Stimulated activated CD8-positive, alpha-beta memory T cell treated with anti-CD3 and anti-CD28 coated beads, Interleukin-7, amount 100 ng/mL, for 48 hours (primary cell): ENCODE results near the gene GCK.
"Not testable (repeated sequence)": the region's sequence is repeated elsewhere in the genome, so short reads cannot be mapped to it uniquely, and the experiment has no call there.

ENCODE experiments used
- DNase-seq, 2 donors: peaks; one replicate each; pipeline ENCODE4 v3.0.0-alpha.2; 2020; ENCODE audit warnings: low read depth in 1 of 2; ENCODE audit errors: extremely low read depth in 1 of 2

Gene GCK

DNA sequence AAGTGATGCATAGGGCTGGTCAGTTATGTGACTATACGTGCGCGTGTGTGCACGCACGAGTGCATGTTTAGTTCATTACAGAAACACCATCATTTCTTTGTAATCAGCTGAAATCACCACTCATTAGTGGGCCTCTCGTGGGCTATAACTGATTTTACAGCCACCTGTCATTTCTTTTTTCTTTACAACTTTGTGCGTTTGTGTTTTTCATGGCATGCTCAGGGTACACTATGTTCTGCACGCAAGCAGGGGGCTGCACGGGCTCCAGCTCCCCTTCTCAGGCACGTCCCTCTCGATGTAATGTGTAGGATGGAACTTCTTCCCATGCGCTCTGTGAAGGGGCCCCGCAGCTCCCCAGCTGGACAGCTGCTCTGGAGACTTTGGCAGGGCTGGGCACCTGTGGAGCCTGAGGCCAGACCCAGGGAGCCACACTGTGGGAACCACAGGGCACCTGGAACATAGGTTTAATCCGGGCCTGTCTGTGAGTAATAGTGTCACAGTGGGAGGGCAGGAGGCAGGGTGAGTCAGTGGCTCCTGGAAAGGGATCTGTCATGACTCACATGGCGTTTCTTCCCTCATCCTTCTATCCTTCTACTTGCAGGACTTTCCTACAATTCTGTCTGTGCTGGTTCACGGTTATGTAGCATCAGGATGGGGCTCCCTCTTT is 4.9 kb downstream of the GCK start:
- DNase-seq, result no peak

DNA sequence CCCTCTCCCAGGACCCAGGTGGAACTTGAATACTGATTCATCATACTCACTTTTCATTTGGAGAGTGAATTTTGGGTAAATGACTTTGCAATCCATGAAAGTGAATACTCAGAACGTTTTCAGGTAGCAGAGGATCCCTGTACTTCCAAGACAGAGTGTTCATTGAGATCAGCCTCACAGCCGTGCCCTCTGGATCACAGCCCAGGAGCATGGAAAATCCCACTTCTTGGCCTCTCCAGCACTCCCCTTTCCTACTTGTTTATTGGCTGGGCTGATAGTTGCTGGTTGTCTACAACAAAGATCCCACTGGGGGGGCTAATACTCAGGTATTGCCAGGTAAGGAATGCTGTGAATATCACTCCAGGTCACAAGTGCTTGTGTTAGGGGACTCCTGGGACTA is 5.9 kb downstream of the GCK start:
- DNase-seq, result no peak

DNA sequence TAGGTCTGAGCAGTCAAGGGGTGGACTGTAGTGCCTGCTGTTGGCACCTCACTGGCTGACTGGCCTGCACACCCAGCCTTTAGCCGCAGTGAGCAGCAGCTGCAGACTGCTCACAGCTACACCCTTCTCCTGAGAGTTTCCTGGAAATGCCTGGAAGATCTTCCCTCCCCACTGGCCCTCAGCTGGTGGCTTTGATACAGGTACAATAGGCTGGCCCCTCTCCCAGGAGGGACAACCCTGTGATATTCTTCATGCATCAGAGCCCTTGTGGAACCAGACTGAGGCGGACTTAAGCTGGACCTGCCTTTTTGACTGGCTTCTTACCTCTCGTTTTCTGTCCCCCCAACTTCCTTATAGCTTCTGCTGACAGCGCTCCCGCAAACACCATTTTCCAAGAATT is 6.4 kb downstream of the GCK start:
- no peak for DNase-seq

DNA sequence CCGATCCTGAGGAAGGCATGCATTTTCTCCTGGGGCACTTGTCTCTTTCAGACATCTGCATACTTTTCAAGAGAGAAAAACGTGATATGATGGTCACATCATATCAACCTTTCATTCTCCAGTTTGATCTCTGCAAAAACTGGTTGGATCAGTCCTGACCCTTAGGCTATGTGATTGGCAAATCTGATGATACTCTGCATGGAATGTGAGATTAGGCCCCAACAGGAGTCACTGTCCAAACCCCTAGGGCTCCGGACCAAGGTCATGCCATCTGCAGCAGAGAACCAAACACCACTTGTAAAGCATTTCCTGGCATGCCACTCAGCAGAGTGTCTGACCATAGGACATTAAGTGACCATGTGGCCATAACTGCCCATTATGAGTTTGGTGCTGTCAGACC is 8.6 kb downstream of the GCK start:
- no peak for DNase-seq

DNA sequence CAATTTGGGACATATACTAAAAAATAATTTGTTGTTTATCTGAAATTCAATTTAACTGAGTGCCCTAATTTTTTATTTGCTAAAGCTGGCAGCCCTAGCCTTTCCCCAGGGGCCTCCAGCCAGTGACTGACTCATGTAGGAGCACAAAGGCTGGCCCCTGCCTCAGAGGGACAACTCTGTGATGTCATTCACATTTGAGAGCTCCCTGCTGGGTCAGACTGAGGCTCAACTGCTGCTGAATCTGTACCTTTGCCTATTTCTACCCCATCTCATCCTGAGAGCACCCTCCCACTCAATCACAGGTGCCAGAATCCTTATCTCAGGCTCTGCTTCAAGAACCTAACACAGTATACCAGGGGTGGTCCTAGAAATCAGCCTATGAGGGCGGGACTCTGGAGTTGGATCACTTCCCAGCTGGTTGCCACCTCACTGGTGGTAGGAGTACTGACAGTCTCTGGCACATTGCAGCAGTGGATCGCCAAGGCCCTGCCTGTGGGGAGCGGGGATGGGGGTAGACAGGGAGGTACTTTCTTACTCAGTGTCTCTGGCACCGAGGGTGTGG is 11.6 kb downstream of the GCK start:
- no peak for DNase-seq

DNA sequence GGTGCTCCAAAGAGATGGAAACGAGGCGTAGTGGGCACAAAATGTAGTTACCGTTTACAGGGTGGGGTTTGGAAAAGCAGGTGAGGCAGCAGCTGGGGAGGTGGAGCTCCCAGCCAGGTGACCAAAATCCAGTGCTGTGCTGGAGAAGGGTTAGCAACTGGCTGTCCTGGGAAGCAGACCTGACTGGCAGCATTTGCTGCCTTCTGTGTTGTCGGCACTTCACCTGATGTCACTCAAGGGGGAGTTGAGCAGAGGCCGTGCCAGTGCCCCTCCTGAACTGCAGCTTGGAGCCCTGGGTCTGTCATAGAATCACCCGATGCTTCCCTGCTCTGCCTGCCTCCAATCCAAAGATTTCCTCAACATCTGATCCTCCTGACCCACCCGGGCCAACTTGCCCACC is 12.8 kb downstream of the GCK start:
- no peak for DNase-seq

DNA sequence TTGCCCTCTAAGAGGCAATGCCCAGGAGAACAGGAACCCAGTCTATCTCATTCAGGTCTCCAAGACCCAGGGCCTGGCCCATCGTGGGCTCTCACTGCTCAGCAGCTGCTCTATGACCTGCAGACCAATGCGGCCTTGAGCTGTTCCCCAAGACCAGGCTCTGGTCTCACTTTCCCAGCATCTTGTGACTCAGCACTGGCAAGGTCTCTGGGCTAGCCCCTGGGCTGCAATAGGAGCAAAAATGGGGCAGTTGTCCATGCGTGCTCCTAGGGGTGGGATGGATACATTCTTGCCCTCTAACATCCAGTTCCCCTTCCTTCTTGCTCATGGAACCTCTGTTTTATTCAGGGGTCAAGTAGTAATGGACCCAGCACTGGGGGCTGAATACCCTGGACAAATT is 13.5 kb downstream of the GCK start:
- no peak for DNase-seq

DNA sequence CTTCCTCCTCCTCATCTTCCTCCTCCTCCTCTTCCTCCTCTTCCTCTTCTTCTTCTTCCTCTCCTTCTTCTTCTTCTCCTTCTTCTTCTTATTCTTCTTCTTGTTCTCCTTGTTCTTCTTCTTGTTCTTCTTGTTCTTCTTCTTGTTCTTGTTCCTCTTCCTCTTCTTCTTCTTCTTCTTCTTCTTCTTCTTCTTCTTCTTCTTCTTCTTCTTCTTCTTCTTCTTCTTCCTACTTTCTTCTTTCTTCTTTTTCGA is 14.6 kb downstream of the GCK start:
- not testable (repeated sequence) for DNase-seq

DNA sequence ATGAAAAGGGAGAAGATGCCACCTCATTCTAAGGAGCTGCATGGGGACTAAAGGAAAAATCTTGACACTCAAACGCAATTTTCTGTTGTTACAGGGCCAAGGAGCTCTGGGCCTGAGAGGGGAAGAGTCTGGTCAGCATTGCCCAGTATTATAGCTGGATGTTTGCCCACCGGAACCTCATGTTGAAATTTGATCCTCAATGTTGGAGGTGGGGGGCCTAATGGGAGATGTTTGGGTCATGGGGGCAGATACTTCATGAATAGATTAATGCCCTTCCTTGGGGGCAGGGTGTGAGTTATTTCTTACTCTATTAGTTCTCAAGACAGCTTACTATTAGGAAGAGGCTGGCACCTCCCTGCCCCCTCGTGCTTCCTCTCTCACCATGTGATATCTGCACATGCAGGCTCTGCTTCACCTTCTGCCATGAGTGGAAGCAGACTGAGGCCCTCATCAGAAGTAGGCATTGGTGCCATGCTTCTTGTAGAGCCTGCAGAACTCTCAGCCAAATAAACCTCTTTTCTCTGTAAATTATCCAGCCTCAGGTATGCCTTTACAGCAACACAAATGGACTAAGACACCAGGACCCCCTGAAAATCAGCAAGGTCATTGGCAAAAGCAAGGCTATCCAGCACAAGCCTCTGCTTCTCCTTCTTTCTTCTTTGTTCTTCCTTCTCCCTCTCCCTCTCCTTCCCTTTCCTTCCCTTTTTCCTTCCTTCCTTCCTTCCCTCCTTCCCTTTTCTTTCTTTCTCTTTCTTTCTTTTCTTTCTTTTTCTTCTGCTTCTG is 15.1 kb downstream of the GCK start:
- DNase-seq, result no peak

DNA sequence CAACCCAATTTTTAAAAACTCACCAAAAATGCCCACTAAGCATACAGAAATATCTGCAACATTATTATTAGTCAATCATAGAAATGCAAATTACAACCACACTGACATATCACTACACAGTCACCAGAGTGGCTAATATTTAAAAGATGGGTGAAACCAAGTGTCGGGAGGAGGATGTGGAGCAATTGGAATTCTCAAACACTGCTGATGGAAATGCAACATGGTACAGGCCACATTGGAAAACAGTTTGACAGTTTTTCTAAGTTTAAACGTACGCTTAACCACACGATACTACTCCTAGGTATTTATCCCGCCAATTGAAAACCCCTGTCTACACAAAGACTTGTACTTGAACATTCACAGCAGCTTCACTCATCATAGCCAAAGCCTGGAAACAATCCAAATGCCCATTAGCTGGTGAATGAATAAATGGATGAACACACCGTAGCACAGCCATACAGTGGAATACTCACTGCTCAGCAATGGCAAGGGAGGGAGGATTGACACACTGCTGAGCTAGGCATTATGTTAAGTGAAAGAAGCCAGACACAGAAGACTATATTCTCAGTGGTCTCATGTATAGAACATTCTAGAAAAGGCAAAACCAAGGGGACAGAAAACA is 16.3 kb downstream of the GCK start:
- DNase-seq, result no peak

DNA sequence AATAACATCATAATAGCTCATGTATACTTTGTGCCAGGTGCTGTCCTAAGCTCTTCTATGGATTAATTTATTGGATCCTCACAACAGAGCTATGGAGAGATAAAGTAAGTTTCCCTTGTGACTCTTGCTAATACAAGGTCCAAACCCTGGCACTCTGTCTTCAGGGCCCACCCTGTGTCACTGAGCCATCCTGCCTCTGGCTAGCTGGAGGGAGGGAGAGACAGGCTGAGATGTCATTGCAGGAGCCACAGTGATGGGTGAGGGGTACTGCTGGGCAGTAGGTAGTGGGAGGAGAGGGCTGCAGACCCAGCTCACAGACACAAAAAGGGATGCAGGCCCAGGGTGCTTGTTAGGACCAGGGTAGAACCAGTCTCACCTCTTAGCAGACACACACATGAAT is 16.9 kb downstream of the GCK start:
- no peak for DNase-seq

DNA sequence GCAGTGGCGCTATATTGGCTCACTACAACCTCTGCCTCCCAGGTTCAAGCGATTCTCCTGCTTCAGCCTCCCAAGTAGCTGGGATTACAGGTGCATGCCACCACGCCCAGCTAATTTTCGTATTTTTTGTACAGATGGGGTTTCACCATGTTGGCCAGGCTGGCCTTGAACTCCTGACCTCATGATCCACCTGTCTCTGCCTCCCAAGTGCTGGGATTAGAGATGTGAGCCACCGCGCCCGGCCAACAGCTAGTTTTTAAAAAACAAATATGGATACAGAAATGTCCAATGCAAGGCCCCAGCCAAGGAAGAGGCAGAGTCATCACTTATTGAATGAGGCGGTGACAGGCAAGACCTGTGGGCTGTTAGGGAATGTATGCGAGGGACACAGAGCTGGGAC is 17.3 kb downstream of the GCK start:
- DNase-seq, result not testable (repeated sequence)

DNA sequence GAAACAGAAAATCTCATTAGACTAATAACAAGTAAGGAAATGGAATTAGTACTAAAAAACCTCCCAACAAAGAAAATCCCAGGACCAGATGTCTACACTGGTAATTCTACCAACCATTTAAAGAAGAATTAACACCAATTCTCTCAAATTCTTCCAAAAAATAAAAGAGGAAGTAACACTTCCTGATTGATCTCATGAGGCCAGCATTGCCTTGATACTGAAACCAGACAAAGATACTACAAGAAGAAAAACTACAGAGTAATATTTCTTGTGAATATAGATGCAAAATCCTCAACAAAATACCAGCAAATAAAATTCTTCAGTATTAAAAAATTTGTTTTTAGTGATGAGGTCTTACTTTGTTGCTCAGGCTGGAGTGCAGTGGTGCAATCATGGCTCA is 21.3 kb downstream of the GCK start:
- DNase-seq, result no peak

DNA sequence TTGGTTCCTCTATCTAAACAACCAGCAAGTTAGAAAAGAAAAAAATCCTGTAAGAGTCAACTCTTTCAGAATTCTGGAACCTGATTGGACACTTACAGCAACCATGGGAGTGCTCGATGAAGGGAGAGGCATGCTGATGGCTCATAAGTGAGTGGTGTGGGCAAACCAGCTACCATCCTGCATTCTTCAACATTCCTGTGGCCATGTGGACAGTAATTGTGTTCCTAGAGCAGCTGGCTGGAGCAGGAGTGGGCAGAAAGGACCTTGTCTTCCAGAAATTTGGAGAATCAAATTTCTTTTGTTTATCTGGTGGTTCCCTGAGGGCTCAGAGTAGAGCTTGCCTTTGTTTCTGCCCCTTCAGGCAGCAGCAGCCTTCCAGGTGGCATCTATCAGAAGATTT is 25.6 kb downstream of the GCK start:
- no peak for DNase-seq

DNA sequence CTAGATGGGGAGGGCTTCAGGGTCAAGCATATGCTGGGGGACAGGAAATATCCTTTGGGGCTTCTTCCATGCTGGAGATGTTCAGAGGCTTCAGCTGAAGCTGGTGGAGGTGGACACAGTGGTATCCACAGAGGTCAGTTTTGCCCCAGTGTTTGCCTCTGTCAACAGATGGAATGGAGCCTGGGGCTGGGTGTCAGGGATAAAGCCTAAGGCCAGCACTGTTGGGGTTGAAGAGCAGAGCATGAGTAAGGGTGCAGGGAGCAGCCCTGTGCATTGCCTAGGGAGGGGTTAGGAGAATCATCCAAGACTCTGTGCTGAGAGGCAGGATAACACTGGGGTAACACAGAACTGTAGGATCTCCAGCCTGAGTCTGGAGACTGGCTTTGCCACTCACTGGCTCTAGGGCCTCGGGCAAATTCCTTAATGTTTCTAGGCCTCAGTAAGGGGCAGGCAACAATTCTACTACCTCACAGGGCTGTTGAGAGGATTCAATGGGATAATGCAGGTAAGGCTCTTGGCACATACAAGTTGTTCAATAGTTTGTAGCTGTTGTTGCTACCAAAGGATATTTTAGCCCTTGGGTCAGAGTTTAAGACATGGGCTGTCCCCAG is 26.3 kb downstream of the GCK start:
- DNase-seq, result no peak

DNA sequence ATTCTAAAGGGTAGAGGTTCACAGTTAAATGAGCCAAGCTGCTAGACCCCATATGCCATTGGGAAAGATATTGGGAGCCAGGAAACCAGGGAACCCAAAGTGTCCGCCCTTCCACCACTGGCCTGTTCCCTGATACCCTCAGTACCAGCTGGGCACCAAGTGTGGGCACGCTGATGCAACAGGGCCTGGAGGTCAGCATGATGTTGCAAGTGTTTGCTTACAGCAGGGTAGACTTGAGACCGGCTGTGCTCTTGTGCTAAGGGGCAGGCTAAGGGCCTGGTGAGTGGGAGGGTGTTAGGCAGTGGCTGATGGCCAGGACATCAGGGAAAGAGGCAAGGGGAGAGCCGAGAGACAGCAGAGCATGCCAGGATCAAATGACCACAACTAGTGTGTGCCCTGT is 27.1 kb downstream of the GCK start:
- no peak for DNase-seq

DNA sequence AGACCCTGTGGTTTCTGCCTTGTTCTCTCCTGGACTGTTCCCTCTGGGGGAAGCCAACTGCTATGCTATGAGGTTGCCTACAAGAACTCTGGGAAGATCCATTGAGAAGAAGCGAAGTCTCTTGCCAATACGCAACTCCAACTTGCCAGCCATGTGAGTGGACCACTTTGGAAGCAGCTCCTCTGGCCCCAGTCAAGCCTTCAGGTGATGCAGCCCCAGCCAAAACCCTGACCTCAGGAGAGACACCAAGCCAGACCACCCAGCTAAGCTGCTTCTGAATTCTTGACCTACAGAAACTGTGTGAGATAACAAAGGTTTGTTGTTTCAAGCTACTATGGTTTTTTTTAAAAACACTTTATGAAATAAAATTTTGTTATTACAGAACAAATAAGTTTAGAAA is 27.9 kb downstream of the GCK start:
- DNase-seq, result no peak

DNA sequence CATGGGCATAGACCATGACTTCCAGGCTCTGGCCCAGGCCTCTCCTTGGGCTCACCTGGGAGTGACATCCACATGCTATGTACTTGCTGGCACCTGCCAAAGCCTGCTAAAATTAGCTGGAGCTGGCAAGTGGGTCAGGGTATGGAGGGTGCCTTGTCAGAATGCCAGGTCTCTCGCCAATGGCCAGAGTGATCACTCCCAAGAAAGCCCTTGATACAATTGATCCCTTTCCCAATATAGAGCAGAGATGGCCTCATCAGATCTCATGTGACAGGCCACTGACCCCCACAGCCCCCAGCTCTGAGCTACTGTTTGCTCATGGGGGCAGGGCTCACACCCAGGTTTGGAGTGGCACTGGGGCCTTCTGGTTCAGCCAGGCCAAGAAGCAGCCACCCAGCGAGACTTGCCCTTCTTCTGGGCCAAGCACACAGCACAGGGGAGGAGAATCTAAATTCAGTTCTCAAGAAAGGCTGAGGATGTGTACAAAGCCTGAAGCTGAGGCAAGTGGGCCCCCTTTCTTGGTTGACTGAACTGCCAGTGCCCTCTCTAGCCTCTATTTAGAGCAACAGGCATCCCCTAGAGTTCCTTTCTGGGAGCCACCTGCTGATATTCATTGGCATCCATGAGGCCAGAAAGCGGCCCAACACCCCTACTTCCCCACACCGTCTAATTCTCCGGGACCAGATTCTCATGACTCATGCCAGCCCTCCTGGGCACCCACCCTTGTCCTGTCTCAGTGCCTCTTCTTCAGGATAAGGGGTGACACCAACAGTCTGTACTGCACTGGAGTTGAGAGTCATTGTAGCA is 29.2 kb downstream of the GCK start:
- no peak for DNase-seq

DNA sequence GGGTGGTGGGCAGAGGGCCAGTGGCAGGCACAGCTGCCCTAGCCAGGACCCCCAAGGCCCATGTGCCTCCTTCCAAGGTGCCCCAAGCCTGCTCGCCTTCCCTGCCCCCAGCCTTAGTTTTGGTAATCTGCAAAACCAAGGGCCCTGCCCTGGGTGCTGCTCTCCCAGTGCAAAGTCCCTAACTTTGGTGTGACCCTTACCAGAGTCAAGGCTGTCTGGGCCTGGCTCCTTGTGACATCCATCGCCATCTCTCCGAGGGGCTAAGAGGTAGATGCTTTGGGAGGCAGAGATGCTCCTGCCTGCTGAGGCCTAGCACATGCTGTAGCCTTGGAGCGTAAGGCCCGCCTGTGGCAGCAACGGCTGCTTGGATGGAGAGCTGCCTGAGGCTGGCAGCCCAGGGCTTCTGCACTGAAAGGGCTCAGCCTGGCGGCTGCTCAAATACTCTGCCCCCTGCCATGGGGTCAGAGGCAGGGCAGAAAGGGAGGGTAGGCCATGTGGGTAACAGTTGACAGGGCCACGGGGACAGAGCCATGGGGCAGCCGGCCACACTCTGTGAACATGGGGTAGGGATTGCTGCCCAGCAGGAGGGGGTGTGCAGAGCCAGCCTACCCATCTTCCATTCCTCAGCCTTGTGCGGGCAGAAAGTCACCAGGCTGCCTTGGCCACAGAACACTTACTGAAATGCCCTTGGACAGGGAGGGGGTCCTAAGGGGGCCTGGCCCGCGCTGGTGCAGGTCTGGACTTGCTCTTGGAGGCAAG is 30.2 kb downstream of the GCK start:
- DNase-seq, result no peak
